Neural progenitor cell (in vitro differentiated cells): ENCODE results near the gene FUZ. TPM values are rescaled to one million over a fixed set of nuclear protein-coding genes. Genes with fewer than 3 reads are reported as not detected.
A peak's percentile ranks its signal among the peaks of the same experiment; 100 is the strongest.

Experiments used
- DNase-seq: peaks from one replicate; pipeline ENCODE4 v3.0.0-alpha.2; 2016; ENCODE audit warnings: low spot score
- H2AFZ ChIP-seq: fragments of 200-600 bp; sonication (generic); replicated peaks from 2 replicates; pipeline ENCODE4 v1.6.1; 2016; ENCODE audit warnings: antibody characterized with exemption
- H3F3A ChIP-seq: fragments of 200-600 bp; sonication (generic); 2 replicates; pipeline ENCODE4 v1.6.1; 2016; ENCODE audit warnings: antibody characterized with exemption, low read depth
- H3K27ac ChIP-seq: fragments of 200-600 bp; sonication (generic); 2 replicates; pipeline ENCODE4 v1.5.1; 2016; ENCODE audit warnings: mild to moderate bottlenecking
- H3K27me3 ChIP-seq: fragments of 200-600 bp; sonication (generic); 2 replicates; pipeline ENCODE4 v1.6.1; 2016; ENCODE audit warnings: mild to moderate bottlenecking, moderate library complexity
- H3K36me3 ChIP-seq: fragments of 200-600 bp; sonication (generic); 2 replicates; pipeline ENCODE4 v1.5.1; 2016
- H3K4me1 ChIP-seq: fragments of 200-600 bp; sonication (generic); 2 replicates; pipeline ENCODE4 v1.6.1; 2016; ENCODE audit warnings: mixed run types
- H3K4me2 ChIP-seq: fragments of 200-600 bp; sonication (generic); 2 replicates; pipeline ENCODE4 v1.6.1; 2016
- H3K4me3 ChIP-seq: fragments of 200-600 bp; sonication (generic); 2 replicates; pipeline ENCODE4 v1.5.1; 2016
- H3K79me2 ChIP-seq: fragments of 200-600 bp; sonication (generic); 2 replicates; pipeline ENCODE4 v1.6.1; 2016; ENCODE audit warnings: low read depth
- H3K9ac ChIP-seq: fragments of 200-600 bp; sonication (generic); 2 replicates; pipeline ENCODE4 v1.6.1; 2016
- H3K9me3 ChIP-seq: fragments of 200-600 bp; sonication (generic); 2 replicates; pipeline ENCODE4 v1.5.1; 2016; ENCODE audit warnings: low read depth
- H4K20me1 ChIP-seq: fragments of 200-600 bp; sonication (generic); 2 replicates; pipeline ENCODE4 v1.6.1; 2016; ENCODE audit warnings: low read depth
- H3K27ac Mint-ChIP-seq: 3 replicates; pipeline ENCODE4 v1.8.0; 2021; ENCODE audit warnings: mixed read lengths
- H3K27me3 Mint-ChIP-seq: 2 replicates; pipeline ENCODE4 v1.8.0; 2022; ENCODE audit warnings: low read depth, mild to moderate bottlenecking, inconsistent platforms, moderate library complexity, mixed read lengths; ENCODE audit not compliant: insufficient read depth
- H3K36me3 Mint-ChIP-seq: 3 replicates; pipeline ENCODE4 v1.8.0; 2021; ENCODE audit warnings: mixed read lengths
- H3K4me1 Mint-ChIP-seq: 3 replicates; pipeline ENCODE4 v1.8.0; 2021; ENCODE audit warnings: mixed read lengths
- H3K4me3 Mint-ChIP-seq: 3 replicates; pipeline ENCODE4 v1.8.0; 2021; ENCODE audit warnings: mild to moderate bottlenecking, moderate library complexity, mixed read lengths
- H3K9me3 Mint-ChIP-seq: 3 replicates; pipeline ENCODE4 v1.8.0; 2020; ENCODE audit warnings: mixed read lengths
- EZH2 ChIP-seq: fragments of 200-600 bp; sonication (generic); IDR thresholded peaks from 2 replicates; pipeline ENCODE4 v1.6.1; 2017; ENCODE audit warnings: antibody characterized with exemption, mild to moderate bottlenecking, moderate library complexity
- EZH2phosphoT487 ChIP-seq: fragments of 200-600 bp; sonication (generic); IDR thresholded peaks from 2 replicates; pipeline ENCODE4 v1.6.1; 2017; ENCODE audit warnings: antibody characterized with exemption
- total RNA-seq: library from RNA; depleted of rRNA; stranded (reverse); fragments of >200 nt; gene quantifications from 2 replicates; pipeline ENCODE4 v1.2.3, GENCODE V29; 2015; ENCODE audit warnings: low replicate concordance
- TF ChIP-seq, protein P1 (sequence below): fragments of 200-600 bp; sonication (generic); IDR thresholded peaks from 2 replicates; pipeline ENCODE4 v1.5.1; 2017; ENCODE audit warnings: antibody characterized with exemption, mild to moderate bottlenecking

FUZ gene
- total RNA-seq, 1 donor from 2014 or later, result 24.6 TPM

DNA sequence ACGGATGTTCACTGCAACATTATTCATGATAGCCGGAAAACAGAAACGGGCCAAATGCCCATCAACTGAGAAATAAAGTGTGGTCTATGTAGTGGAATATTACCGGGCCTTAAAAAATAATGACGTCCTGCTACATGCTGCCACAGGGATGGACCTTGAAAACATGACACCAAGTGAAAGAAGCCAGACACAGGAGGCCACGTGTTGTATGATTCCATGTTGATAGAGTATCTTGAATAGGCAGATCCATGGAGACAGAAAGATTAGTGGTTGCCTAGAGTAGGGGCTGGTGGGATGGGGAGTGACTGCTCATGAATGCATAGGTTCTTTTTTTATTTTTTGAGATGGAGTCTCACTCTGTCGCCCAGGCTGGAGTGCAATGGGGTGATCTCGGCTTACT is 42.6 kb downstream of the FUZ start:
- H3K4me2 ChIP-seq, result no peak overlapping the region
- Mint-ChIP-seq H3K36me3 (peaks cover 4% of the 10 kb centered on the region), H3K27ac (no peak overlapping the region), H3K9me3 (no peaks in the 10 kb centered on the region), H3K4me3 (no peak overlapping the region), H3K27me3 (peaks cover 8% of the 10 kb centered on the region), H3K4me1 (peaks cover 29% of the 10 kb centered on the region)
- H3K9ac ChIP-seq, result no peak overlapping the region
- TF ChIP-seq EZH2, result no peak
- TF ChIP-seq, protein P1, sequence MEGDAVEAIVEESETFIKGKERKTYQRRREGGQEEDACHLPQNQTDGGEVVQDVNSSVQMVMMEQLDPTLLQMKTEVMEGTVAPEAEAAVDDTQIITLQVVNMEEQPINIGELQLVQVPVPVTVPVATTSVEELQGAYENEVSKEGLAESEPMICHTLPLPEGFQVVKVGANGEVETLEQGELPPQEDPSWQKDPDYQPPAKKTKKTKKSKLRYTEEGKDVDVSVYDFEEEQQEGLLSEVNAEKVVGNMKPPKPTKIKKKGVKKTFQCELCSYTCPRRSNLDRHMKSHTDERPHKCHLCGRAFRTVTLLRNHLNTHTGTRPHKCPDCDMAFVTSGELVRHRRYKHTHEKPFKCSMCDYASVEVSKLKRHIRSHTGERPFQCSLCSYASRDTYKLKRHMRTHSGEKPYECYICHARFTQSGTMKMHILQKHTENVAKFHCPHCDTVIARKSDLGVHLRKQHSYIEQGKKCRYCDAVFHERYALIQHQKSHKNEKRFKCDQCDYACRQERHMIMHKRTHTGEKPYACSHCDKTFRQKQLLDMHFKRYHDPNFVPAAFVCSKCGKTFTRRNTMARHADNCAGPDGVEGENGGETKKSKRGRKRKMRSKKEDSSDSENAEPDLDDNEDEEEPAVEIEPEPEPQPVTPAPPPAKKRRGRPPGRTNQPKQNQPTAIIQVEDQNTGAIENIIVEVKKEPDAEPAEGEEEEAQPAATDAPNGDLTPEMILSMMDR, result no peak
- no peaks in the 10 kb centered on the region for H3K27me3 ChIP-seq
- H3K4me1 ChIP-seq, result peaks cover 8% of the 10 kb centered on the region
- peaks cover 7% of the 10 kb centered on the region for H3F3A ChIP-seq
- no peak overlapping the region for H3K4me3 ChIP-seq
- no peak for DNase-seq
- H2AFZ ChIP-seq, result no peak overlapping the region
- no peak overlapping the region for H3K27ac ChIP-seq
- peaks cover 77% of the 10 kb centered on the region for H3K79me2 ChIP-seq
- no peaks in the 10 kb centered on the region for H3K9me3 ChIP-seq
- H4K20me1 ChIP-seq, result peaks cover 5% of the 10 kb centered on the region
- H3K36me3 ChIP-seq, result no peaks in the 10 kb centered on the region

DNA sequence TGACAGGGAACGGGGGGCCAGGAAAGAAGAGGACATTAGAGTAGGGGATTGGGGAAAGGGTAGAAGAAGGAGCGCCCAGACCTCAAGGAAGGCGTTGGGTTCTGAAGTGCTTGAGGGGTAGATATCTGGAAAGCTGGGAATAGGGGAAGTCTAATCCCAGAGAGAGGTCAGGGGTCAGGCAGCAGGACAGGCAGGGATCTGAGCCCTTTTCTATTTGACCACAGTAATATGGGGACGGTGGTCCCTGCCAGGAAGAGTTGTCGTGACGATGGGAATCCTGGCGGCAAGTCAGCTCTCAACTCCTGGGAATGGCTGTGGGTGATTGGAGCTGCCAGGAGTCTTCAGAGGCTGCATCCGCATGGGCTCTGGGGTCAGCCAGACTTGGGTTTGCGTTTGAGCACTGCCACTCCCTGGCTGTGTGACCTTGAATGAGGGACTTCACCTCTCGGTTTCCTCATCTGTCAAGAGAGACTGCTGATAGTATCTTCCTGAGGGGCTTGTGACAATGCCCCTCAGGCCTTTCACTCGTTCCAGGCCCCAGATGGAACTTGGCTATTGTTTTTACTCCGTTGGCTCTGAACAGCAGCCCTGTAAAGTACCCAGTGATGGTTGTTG is 45.0 kb downstream of the FUZ start:
- Histone ChIP-seq H4K20me1 (no peaks in the 10 kb centered on the region), H3K4me2 (peak overlapping the region; percentile 98), H2AFZ (no peak overlapping the region), H3K4me1 (peaks cover 8% of the 10 kb centered on the region), H3K36me3 (no peaks in the 10 kb centered on the region), H3K9me3 (no peaks in the 10 kb centered on the region), H3K9ac (peak overlapping the region; percentile 91), H3K27ac (no peak overlapping the region), H3K79me2 (peaks cover 62% of the 10 kb centered on the region), H3F3A (peaks cover 12% of the 10 kb centered on the region), H3K4me3 (peak overlapping the region; percentile 94), H3K27me3 (no peaks in the 10 kb centered on the region)
- DNase-seq, result peak; percentile 26
- Mint-ChIP-seq H3K4me1 (peaks cover 32% of the 10 kb centered on the region), H3K27ac (no peak overlapping the region), H3K36me3 (no peaks in the 10 kb centered on the region), H3K27me3 (peaks cover 11% of the 10 kb centered on the region), H3K4me3 (peak overlapping the region; percentile 95), H3K9me3 (no peaks in the 10 kb centered on the region)
- TF ChIP-seq EZH2phosphoT487, result no peak
- TF ChIP-seq, protein P1, result no peak
- TF ChIP-seq EZH2, result no peak

DNA sequence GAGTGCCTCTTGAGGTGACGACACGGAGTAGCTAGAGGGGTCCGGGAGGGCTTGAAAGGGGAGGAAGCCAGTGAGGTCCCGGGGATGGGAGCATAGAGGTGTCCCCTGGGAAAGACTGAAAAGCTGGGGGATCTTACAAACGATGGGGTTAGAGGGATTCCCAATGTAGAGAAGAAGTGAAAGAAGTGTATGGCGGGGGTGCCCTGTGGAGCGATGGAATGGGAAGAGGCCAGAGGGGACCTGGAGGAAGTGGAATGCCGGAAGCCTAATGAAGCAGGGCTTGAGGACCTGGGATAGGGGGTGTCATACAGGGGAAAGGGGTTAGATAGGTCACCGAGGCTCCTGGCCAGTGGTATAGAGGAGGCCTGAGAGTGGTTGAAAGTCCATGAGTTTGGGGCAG is 45.7 kb downstream of the FUZ start:
- H3K27ac ChIP-seq, result no peak overlapping the region
- peak overlapping the region; percentile 91 for H3K9ac ChIP-seq
- H3K4me1 ChIP-seq, result peaks cover 8% of the 10 kb centered on the region
- peak; percentile 59 for DNase-seq
- Mint-ChIP-seq H3K36me3 (no peaks in the 10 kb centered on the region), H3K27me3 (peaks cover 11% of the 10 kb centered on the region), H3K4me1 (peaks cover 32% of the 10 kb centered on the region), H3K27ac (peak overlapping the region; percentile 62), H3K4me3 (peak overlapping the region; percentile 95), H3K9me3 (no peaks in the 10 kb centered on the region)
- peak overlapping the region; percentile 94 for H3K4me3 ChIP-seq
- no peaks in the 10 kb centered on the region for H4K20me1 ChIP-seq
- peak overlapping the region; percentile 98 for H3K4me2 ChIP-seq
- no peaks in the 10 kb centered on the region for H3K27me3 ChIP-seq
- H2AFZ ChIP-seq, result no peak overlapping the region
- TF ChIP-seq EZH2phosphoT487, result no peak
- no peak for TF ChIP-seq EZH2
- TF ChIP-seq, protein P1, result no peak
- peaks cover 12% of the 10 kb centered on the region for H3F3A ChIP-seq
- no peaks in the 10 kb centered on the region for H3K9me3 ChIP-seq
- peaks cover 55% of the 10 kb centered on the region for H3K79me2 ChIP-seq
- no peaks in the 10 kb centered on the region for H3K36me3 ChIP-seq
